K562 (cell line): ENCODE results near the gene OSBPL10. TPM values are rescaled to one million over a fixed set of nuclear protein-coding genes. Genes with fewer than 3 reads are reported as not detected.

Experiments
- ATAC-seq: fragments of 200-7000 bp; cut with Tn5 transposase; 3 replicates; pipeline ENCODE4 v1.9.1; 2020; ENCODE audit warnings: moderate library complexity
- BruUV-seq: library from RNA; stranded (reverse); fragments of 400-500 nt; replicated peaks from 2 replicates; lab custom pipeline; 2021; lab: Mats Ljungman, UMichigan
- CTCF ChIA-PET: fragments of 300-600 bp; formaldehyde crosslinking; extraction: SDS; loops from one replicate; lab custom pipeline; 2021; ENCODE audit warnings: low intra/inter-chr PET ratio; lab: Yijun Ruan, JAX
- POLR2A ChIA-PET: fragments of 300-600, 350-650 bp; sonication (Branson Sonifier 250); formaldehyde crosslinking; extraction: SDS; loops from one replicate; lab custom pipeline; 2021; ENCODE audit warnings: antibody characterized with exemption, inconsistent platforms; lab: Yijun Ruan, JAX
- DNase-seq, 4 experiments: peaks; one replicate each; pipeline versions ENCODE4 v3.0.0 to v3.0.0-alpha.2; 2011 to 2018; ENCODE audit warnings: low spot score in 3 of 4, mixed read lengths in 3 of 4; ENCODE audit errors: extremely low read depth in 1 of 4
- FAIRE-seq: peaks from 2 replicates; lab custom pipeline; 2011; peaks lifted over from hg19 to GRCh38; lab: Jason Lieb, UNC
- H2AFZ ChIP-seq: 2 replicates; pipeline ENCODE4 v1.6.0; 2011; ENCODE audit warnings: low read depth, low read length, control low read depth, inconsistent platforms
- H3K27ac ChIP-seq: fragments of 200-600 bp; 3 replicates; pipeline ENCODE4 v1.8.0; 2011; ENCODE audit warnings: low read depth, mild to moderate bottlenecking, control low read depth, inconsistent platforms, low read length, moderate library complexity, mixed read lengths; ENCODE audit errors: extremely low read depth
- H3K27me3 ChIP-seq, 2 experiments: fragments of 300-600 bp in 1 of 2; 2 replicates in 1 of 2; 3 replicates in 1 of 2; pipeline versions ENCODE4 v1.6.0 to v1.8.0; 2011; ENCODE audit warnings: inconsistent platforms in 2 of 2, low read length in 2 of 2, mild to moderate bottlenecking in 1 of 2, mixed read lengths in 1 of 2, moderate library complexity in 1 of 2; ENCODE audit not compliant: control insufficient read depth in 2 of 2, insufficient read depth in 2 of 2
- H3K36me3 ChIP-seq: fragments of 300-600 bp; 3 replicates; pipeline ENCODE4 v1.8.0; 2011; ENCODE audit warnings: mild to moderate bottlenecking, low read length, inconsistent platforms; ENCODE audit not compliant: control insufficient read depth, insufficient read depth
- H3K4me1 ChIP-seq, 2 experiments: fragments of 200-600 bp in 1 of 2; replicated peaks in 1 of 2; 2 replicates in 1 of 2; 3 replicates in 1 of 2; pipeline versions ENCODE4 v1.5.1 to v1.8.0; 2011; ENCODE audit warnings: inconsistent platforms in 2 of 2, low read length in 2 of 2, mild to moderate bottlenecking in 1 of 2, mixed read lengths in 1 of 2, moderate library complexity in 1 of 2; ENCODE audit not compliant: control insufficient read depth in 2 of 2, insufficient read depth in 2 of 2
- H3K4me2 ChIP-seq: 2 replicates; pipeline ENCODE4 v1.6.1; 2011; ENCODE audit warnings: low read length, control low read depth, inconsistent platforms, mixed read lengths; ENCODE audit not compliant: insufficient read depth
- H3K4me3 ChIP-seq: fragments of 200-600 bp; sonication (generic), shearing (Covaris generic); 2 replicates; pipeline ENCODE4 v1.5.1; 2016; ENCODE audit warnings: control low read depth, inconsistent platforms
- H3K79me2 ChIP-seq: fragments of 200-600 bp; 3 replicates; pipeline ENCODE4 v1.8.0; 2011; ENCODE audit warnings: low read length, inconsistent platforms; ENCODE audit not compliant: control insufficient read depth, insufficient read depth
- H3K9ac ChIP-seq, 2 experiments: 2 replicates each; pipeline versions ENCODE4 v1.6.0 to v1.6.1; 2011; ENCODE audit warnings: low read depth in 2 of 2, low read length in 2 of 2, control low read depth in 1 of 2, inconsistent platforms in 1 of 2, mild to moderate bottlenecking in 1 of 2, mixed read lengths in 1 of 2; ENCODE audit not compliant: insufficient read depth in 1 of 2
- H3K9me1 ChIP-seq: one replicate; pipeline ENCODE4 v1.6.0; 2011; ENCODE audit warnings: inconsistent platforms, mild to moderate bottlenecking, low read length, moderate library complexity; ENCODE audit not compliant: control insufficient read depth, insufficient read depth
- H3K9me3 ChIP-seq: replicated peaks from 2 replicates; pipeline ENCODE4 v1.5.1; 2011; ENCODE audit warnings: low read depth, low read length, inconsistent platforms; ENCODE audit not compliant: control insufficient read depth, insufficient read depth
- H4K20me1 ChIP-seq: replicated peaks from 2 replicates; pipeline ENCODE4 v1.6.1; 2011; ENCODE audit warnings: low read length, inconsistent platforms, mixed read lengths; ENCODE audit not compliant: control insufficient read depth, insufficient read depth
- ARID1B ChIP-seq: fragments of 450-650 bp; IDR thresholded peaks from 2 replicates; pipeline ENCODE4 v1.6.1; 2016; ENCODE audit warnings: antibody characterized with exemption, mild to moderate bottlenecking, inconsistent platforms
- ASH1L ChIP-seq: fragments of 450-650 bp; IDR thresholded peaks from 2 replicates; pipeline ENCODE4 v1.6.1; 2018; ENCODE audit warnings: borderline replicate concordance, mild to moderate bottlenecking, low read depth; ENCODE audit not compliant: partially characterized antibody
- CCAR2 ChIP-seq: fragments of 200-400 bp; formaldehyde crosslinking; IDR thresholded peaks from 2 replicates; pipeline ENCODE4 v1.6.1; 2017; ENCODE audit warnings: mild to moderate bottlenecking, low read depth, low read length
- DEAF1 ChIP-seq: fragments of 450-650 bp; formaldehyde crosslinking; IDR thresholded peaks from 2 replicates; pipeline ENCODE4 v1.4.0; 2020; ENCODE audit warnings: mild to moderate bottlenecking, moderate library complexity
- EWSR1 ChIP-seq: fragments of 450-650 bp; IDR thresholded peaks from 2 replicates; pipeline ENCODE4 v1.6.1; 2018; ENCODE audit warnings: borderline replicate concordance, mild to moderate bottlenecking, low read depth, moderate library complexity; ENCODE audit not compliant: partially characterized antibody
- FOSL1 ChIP-seq: fragments of 200-800 bp; sonication (Bioruptor generic); conservative IDR thresholded peaks from 2 replicates; pipeline ENCODE4 v1.6.1; 2016; ENCODE audit warnings: missing genetic modification characterization, missing compliant biosample characterization
- FOXJ2 ChIP-seq: fragments of 200-800 bp; sonication (Bioruptor generic); IDR thresholded peaks from 2 replicates; pipeline ENCODE4 v1.6.1; 2016; ENCODE audit warnings: missing genetic modification characterization, missing compliant biosample characterization
- HIVEP1 ChIP-seq: fragments of 250-450 bp; sonication (Bioruptor Pico); IDR thresholded peaks from 2 replicates; pipeline ENCODE4 v1.4.0; 2020; ENCODE audit warnings: mild to moderate bottlenecking
- NFATC3 ChIP-seq: fragments of 450-650 bp; IDR thresholded peaks from 2 replicates; pipeline ENCODE4 v1.6.1; 2017; ENCODE audit warnings: mild to moderate bottlenecking
- NFYB ChIP-seq: IDR thresholded peaks from 2 replicates; pipeline ENCODE4 v1.6.1; 2011; ENCODE audit warnings: mild to moderate bottlenecking, moderate library complexity; ENCODE audit not compliant: insufficient read length; ENCODE audit errors: extremely low read depth
- PURB ChIP-seq: sonication (generic); formaldehyde crosslinking; IDR thresholded peaks from 2 replicates; pipeline ENCODE4 v1.9.0; 2021; ENCODE audit warnings: low read depth, mild to moderate bottlenecking, missing genetic modification reagents
- RBM14 ChIP-seq: fragments of 200-400 bp; formaldehyde crosslinking; IDR thresholded peaks from 2 replicates; pipeline ENCODE4 v1.6.1; 2018; ENCODE audit warnings: low read depth, mild to moderate bottlenecking, low read length, moderate library complexity, borderline replicate concordance; ENCODE audit not compliant: insufficient read depth
- RFX5 ChIP-seq: IDR thresholded peaks from 2 replicates; pipeline ENCODE4 v1.6.1; 2011; ENCODE audit warnings: low read depth, mild to moderate bottlenecking, improper control_type of control experiment, low read length
- STAG1 ChIP-seq: sonication (generic); formaldehyde crosslinking; IDR thresholded peaks from 2 replicates; pipeline ENCODE4 v1.5.0; 2020; ENCODE audit warnings: missing genetic modification reagents, borderline replicate concordance
- TBL1XR1 ChIP-seq, 2 experiments: IDR thresholded peaks; 2 replicates each; pipeline ENCODE4 v1.6.1; 2012; ENCODE audit warnings: improper control_type of control experiment in 2 of 2, low read length in 2 of 2, mild to moderate bottlenecking in 1 of 2
- ZNF253 ChIP-seq: fragments of 250-450 bp; sonication (Bioruptor Pico); conservative IDR thresholded peaks from 2 replicates; pipeline ENCODE4 v1.6.1; 2021; ENCODE audit warnings: mild to moderate bottlenecking
- ZNF311 ChIP-seq: fragments of 250-450 bp; sonication (Bioruptor Pico); IDR thresholded peaks from 2 replicates; pipeline ENCODE4 v1.4.0; 2020; ENCODE audit warnings: mild to moderate bottlenecking, moderate library complexity
- ZNF444 ChIP-seq: fragments of 250-450 bp; sonication (Bioruptor Pico); IDR thresholded peaks from 2 replicates; pipeline ENCODE4 v1.4.0; 2020; ENCODE audit warnings: mild to moderate bottlenecking, moderate library complexity
- WGBS: fragments of 100-300 bp; shearing (Covaris generic); methylation state at CpG from one replicate; pipeline ENCODE4 v1.1.6; 2016; ENCODE audit warnings: low coverage, mixed read lengths; ENCODE audit not compliant: insufficient coverage; ENCODE audit errors: missing lambda C conversion rate; 5-methylcytosine and 5-hydroxymethylcytosine counted together
- in situ Hi-C: fragments of 300-500 bp; cut with MboI; formaldehyde crosslinking; loops from 4 replicates; pipeline ENCODE4 v1.15.0; 2018; ENCODE audit warnings: inconsistent platforms, mixed read lengths
- intact Hi-C: fragments of 100-400 bp; cut with micrococcal nuclease; formaldehyde crosslinking; loops from 2 replicates; pipeline ENCODE4 v1.14.2; 2022
- polyA plus RNA-seq, 8 experiments: library from polyadenylated mRNA; depleted of rRNA in 4 of 8; stranded (reverse) in 5 of 8; unstranded in 3 of 8; fragments of >200 nt; fragmentation: Nextera tagmentation in 2 of 8; fragmentation: Illumina TruSeq in 1 of 8; extraction: Ambion mirVana in 2 of 8; extraction: Trizol in 1 of 8; gene quantifications; 2 replicates each; pipeline versions ENCODE4 v1.2.1 to v1.2.3, GENCODE V29; 2011 to 2014; ENCODE audit warnings: inconsistent platforms in 1 of 8, missing spikeins in 1 of 8
- total RNA-seq, 7 experiments: library from RNA; depleted of rRNA in 6 of 7; stranded (reverse); fragments of >200 nt in 6 of 7; fragmentation: Illumina TruSeq in 2 of 7; extraction: Trizol in 2 of 7; gene quantifications; 2 replicates each; pipeline versions ENCODE4 v1.2.1 to v1.2.3, GENCODE V29; 2011 to 2021; ENCODE audit warnings: low replicate concordance in 1 of 7
- TF ChIP-seq, protein P1 (sequence below): sonication (generic); formaldehyde crosslinking; IDR thresholded peaks from 2 replicates; pipeline ENCODE4 v1.5.0; 2020; ENCODE audit warnings: missing genetic modification reagents

OSBPL10 gene
- total and polyA plus RNA-seq, 9 of the 15 experiments (the other 6 are each of a cell fraction or from before 2014, with no cell fraction given), result 0.03 to 0.19 (median 0.14) TPM; not detected in 2

DNA sequence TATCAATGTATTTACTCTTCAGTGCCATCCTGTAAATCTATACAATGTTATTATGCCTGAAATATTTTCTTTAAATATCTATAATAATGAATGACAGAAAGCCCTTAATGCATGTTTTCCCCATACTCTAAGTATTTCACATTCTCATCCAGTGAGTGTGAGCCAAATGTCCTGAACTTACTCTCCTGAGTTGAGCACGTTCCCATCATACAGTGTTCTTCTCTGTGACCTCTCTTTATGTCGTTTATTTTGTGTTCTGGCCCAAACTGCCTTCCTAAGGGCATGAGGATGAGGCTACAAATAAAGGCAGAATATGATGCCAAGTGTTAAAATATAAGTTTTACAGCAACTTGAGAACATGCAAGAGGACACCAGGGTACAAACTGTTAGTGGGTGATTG, 3.3 kb downstream of the OSBPL10 start:
- H3K9me3 ChIP-seq, result no peaks in the 10 kb centered on the region
- H3K27ac ChIP-seq, result no peak overlapping the region
- no peaks in the 10 kb centered on the region; the same call in 1 of the 2 replicates for H4K20me1 ChIP-seq
- ChIA-PET CTCF (no interaction called here), POLR2A (no interaction called here)
- ATAC-seq, result no peak
- no peak for FAIRE-seq
- no peak overlapping the region for H2AFZ ChIP-seq
- 0% methylated on average over 2 of the region's 2 CpGs for WGBS
- H3K36me3 ChIP-seq, result no peaks in the 10 kb centered on the region
- BruUV-seq, result no TSS peak
- in situ Hi-C loops, result no loop called here
- DNase-seq, result no peak
- TF ChIP-seq DEAF1, result no peak
- TF ChIP-seq NFYB, result no peak
- no peak for TF ChIP-seq STAG1 (CRISPR knock-in tag)
- no peak for TF ChIP-seq ASH1L
- no peak for TF ChIP-seq EWSR1
- no peak for TF ChIP-seq ZNF253 (CRISPR knock-in tag)
- TF ChIP-seq RBM14, result no peak
- TF ChIP-seq NFATC3, result no peak
- TF ChIP-seq ZNF311 (CRISPR knock-in tag), result no peak
- TF ChIP-seq, protein P1, sequence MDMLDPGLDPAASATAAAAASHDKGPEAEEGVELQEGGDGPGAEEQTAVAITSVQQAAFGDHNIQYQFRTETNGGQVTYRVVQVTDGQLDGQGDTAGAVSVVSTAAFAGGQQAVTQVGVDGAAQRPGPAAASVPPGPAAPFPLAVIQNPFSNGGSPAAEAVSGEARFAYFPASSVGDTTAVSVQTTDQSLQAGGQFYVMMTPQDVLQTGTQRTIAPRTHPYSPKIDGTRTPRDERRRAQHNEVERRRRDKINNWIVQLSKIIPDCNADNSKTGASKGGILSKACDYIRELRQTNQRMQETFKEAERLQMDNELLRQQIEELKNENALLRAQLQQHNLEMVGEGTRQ (CRISPR knock-in tag), result no peak
- no peak for TF ChIP-seq ARID1B
- TF ChIP-seq ZNF444 (CRISPR knock-in tag), result no peak
- no peak for TF ChIP-seq HIVEP1
- no peak for TF ChIP-seq TBL1XR1 (IDR thresholded peaks at IDR 0.05; ENCODE audit: low read length in 2 of 2)
- TF ChIP-seq RFX5, result no peak
- no peak for TF ChIP-seq FOSL1 (tag)
- TF ChIP-seq CCAR2, result no peak
- TF ChIP-seq FOXJ2 (tag), result no peak
- TF ChIP-seq PURB (CRISPR knock-in tag), result no peak
- no peak overlapping the region for H3K4me3 ChIP-seq
- peaks cover 0 to 14% of the 10 kb centered on the region in 2 experiments; a peak in 2 of 5 replicates for H3K4me1 ChIP-seq
- H3K4me2 ChIP-seq, result no peak overlapping the region
- intact Hi-C loops, result no loop called here
- no peaks in the 10 kb centered on the region for H3K79me2 ChIP-seq
- H3K9me1 ChIP-seq, result no peaks in the 10 kb centered on the region
- H3K27me3 ChIP-seq, result peaks cover 16 to 28% of the 10 kb centered on the region in 2 experiments; a peak in 4 of 5 replicates
- no peak overlapping the region for H3K9ac ChIP-seq
